ENCODE results near the gene ZNF576.
"Not testable (repeated sequence)": the region's sequence is repeated elsewhere in the genome, so short reads cannot be mapped to it uniquely, and the experiment has no call there.

ZNF576 gene

DNA sequence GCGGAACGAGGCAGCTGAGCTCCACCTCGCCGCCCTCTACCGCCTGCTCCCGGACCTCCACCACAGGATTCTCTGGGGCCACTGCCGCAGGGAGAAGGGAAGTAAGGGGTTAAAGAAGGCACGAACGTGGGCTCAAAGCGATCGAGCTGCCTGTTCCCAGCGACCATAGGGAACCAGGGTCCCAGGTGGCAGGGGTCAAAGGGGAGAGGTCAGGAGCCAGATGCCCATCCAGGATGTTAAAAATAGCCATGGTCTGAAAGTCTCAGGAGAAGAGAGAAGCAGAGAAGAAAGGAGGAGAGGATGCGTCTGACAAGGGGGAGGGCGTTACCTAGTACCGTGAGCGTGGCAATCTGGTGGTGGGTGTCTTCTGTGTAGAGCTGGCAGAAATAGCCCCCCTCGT is 30.4 kb downstream of the ZNF576 start:
- DNase-seq (ENCODE audit: low spot score): no peak

- no peak for DNase-seq (ENCODE audit: low spot score)
Observed at GRCh38 chr19:43628646-43629326, 32.4 kb downstream of the ZNF576 start.

DNA sequence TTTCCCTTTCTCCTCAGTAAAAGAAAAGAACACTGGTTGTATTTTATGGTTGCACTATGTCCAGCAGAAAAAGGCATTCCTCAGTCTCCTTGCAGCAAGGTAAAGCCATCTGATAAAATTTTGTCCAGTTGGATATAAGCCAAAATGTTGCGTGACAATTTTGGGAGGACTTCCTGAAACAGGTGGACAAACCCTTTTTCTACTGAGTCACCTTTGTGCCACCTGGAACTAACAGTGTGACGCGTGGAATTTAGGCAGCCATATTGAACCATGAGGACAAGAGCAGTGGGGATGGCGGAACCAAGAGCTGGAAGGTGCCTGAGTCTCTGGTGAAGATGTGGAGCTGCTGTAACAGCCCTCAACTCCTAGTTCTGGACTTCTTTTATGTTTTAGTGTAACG is 35.1 kb downstream of the ZNF576 start:
- no peak for DNase-seq (ENCODE audit: low spot score)

GRCh38 chr19:43633520-43633919 is 37.1 kb downstream of the ZNF576 start:
- DNase-seq (ENCODE audit: low spot score): no peak

GRCh38 chr19:43634068-43634467 is 37.7 kb downstream of the ZNF576 start:
- DNase-seq (ENCODE audit: low spot score): no peak

DNA sequence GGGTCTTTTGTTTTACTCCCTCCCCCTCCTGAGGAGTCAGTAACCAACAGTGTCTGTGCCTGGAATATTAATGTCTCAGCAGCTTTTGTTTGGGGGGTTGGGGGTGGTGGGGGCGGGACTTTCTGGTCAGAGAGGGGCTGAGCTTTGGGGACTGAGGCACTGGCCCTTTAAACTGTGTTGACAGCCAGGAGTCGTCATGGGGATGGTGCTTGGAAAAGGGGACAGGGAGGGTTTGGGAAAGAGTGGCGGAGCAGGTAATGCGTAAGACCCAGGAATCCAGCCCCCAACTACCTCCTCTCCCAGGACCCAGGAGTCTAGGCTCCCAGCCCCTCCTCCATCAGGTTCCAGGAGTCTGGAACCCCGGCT is 38.1 kb downstream of the ZNF576 start:
- DNase-seq (ENCODE audit: low spot score): no peak

DNA sequence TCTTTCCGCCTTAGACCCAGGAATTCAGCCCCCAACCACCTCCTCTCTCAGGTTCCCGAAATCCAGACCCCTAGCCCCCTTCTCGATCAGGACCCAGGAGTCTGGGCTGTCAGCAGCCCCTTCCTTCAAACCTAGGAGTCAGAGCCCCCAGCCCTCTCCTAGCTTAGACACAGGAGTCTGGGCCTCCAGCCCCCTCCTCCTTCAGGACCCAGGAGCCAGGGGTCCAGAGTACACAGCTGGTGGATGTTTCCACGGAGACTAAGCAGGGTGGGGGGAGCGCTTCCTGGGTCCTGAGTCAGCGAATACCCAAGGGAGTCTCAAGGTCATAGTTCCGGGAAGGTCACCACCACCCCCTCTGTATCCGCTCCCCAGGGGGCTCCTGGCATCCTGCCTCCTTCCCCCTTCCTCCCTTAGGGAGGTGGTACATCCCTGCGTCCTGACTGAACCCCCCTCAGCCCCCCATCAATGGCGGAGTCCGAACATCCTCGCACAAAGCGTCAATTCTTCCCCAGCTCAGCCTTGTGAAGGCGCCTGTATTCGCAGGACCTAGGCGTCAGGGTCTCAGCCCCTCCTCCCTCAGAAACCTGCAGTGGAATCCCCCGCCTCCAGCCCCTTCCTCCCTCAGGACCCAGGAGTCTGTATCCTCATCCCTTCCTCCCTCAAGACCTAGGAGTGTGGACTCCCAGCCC is 38.6 kb downstream of the ZNF576 start:
- no peak for DNase-seq (ENCODE audit: low spot score)

DNA sequence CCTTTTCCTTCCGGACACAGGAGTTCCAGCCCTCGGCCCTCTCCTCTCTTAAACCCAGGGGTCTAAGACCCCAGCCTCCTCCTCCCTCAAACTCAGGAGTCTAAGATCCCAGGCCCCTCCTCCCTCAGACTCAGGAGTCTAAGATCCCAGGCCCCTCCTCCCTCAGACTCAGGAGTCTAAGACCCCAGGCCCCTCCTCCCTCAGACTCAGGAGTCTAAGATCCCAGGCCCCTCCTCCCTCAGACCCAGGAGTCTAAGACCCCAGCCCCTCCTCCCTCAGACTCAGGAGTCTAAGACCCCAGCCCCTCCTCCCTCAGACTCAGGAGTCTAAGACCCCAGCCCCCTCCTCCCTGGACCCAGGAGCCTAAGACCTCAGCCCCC is 39.2 kb downstream of the ZNF576 start:
- not testable (repeated sequence) for DNase-seq (ENCODE audit: low spot score)

GRCh38 chr19:43636121-43636683 is 39.8 kb downstream of the ZNF576 start:
- DNase-seq (ENCODE audit: low spot score): no peak

GRCh38 chr19:43638214-43638994 is 42.0 kb downstream of the ZNF576 start:
- no peak for DNase-seq (ENCODE audit: low spot score)

DNA sequence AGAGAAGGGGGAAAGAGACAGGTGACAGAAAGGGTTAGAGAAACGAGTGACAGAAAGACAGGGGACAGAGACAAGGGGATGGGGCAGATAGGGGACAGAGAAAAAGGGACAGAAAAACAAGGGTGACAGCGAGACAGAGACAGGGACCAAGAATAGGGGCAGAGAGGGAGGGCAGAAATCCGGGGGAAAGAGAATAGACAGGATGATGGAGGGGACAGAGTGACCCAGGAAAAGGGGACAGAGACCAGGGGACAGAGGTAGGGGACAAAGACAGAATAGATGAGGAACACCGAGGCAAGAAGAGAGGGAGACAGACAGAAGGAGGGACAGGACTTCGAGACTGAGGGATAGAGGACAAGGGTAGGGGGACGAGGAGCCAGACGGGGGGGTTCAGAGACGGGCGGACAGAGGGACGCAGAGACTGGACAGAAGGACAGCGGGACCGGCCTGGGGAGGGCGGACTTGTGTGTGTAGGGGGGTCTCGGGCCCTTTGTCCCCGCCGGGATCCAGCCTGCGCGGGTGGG is 42.7 kb downstream of the ZNF576 start:
- DNase-seq (ENCODE audit: low spot score): no peak

DNA sequence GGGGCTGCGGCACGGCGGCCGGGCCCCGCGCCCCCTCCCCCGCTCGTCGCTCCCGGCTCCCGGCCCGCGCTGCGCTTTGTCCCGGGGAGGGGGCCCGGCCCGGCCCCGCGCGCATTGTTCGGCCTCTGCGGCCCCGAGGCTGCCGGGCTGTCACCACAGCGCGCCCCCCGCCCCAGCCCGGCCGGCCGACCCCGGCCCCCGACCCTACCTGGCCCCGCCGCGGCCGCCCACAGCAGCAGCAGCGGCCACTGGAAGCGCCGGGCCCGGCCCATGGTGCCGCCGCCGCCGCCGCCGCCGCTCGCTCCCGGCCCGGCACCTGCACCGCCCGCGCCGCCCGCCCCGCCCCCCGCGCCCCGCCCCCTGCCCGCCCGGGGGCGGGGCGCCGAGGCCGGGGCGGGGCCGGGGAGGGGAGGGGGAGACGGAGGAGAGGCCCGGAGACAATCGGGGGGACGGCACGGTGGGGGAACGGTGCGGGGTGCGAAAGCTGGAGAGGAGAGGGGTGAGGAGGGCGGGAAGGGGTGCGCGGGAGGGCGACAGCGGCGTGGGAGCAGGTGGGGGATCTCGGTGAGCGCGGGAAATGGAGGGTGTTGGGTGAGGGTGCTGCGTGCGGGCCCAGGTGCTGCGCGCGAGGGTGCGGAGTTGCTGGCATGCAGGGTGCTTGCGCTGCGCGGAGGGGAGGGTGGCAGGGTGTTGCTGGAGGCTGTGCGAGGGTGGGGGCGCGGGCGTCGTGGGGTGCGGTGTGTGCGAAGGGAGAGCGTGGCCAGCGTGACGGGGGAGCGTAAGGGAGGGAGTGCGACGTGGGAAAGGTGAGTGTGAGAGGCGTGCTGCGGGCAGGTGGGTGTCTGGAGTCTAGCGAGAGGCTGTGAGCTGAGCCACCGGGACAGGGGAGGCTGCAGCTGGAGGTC is 43.4 kb downstream of the ZNF576 start, which contains the start of gene CADM4:
CADM4 (minus strand) TSS at position 332 of the 905 bp plus-strand sequence; CDS start at position 272, 60 bp downstream.
- peak; percentile 49 for DNase-seq (ENCODE audit: low spot score)

- DNase-seq (ENCODE audit: low spot score): no peak
Observed at GRCh38 chr19:43640424-43640757, 44.0 kb downstream of the ZNF576 start.

GRCh38 chr19:43641333-43641732 is 44.9 kb downstream of the ZNF576 start:
- no peak for DNase-seq (ENCODE audit: low spot score)

- no peak for DNase-seq (ENCODE audit: low spot score)
Observed at GRCh38 chr19:43642531-43642930, 46.1 kb downstream of the ZNF576 start.

DNA sequence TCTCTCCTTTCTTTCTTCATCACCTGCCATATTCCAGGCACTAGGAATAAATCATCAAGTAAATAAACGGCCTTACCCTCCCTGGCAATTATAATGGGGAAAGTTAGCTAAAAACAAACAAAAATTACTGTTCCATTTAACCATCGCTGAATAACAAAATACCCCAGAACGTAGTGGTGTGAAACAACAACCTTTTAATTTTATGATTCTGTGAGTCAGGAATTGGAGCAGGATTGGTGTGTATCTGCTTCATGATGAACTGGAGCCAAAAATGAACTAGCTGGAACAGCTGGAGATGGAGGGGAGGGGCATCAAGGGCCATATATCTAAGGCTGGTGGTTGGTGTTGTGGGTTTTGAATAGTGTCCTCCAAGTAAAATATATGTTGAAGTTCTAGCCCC is 46.9 kb downstream of the ZNF576 start:
- no peak for DNase-seq (ENCODE audit: low spot score)

DNA sequence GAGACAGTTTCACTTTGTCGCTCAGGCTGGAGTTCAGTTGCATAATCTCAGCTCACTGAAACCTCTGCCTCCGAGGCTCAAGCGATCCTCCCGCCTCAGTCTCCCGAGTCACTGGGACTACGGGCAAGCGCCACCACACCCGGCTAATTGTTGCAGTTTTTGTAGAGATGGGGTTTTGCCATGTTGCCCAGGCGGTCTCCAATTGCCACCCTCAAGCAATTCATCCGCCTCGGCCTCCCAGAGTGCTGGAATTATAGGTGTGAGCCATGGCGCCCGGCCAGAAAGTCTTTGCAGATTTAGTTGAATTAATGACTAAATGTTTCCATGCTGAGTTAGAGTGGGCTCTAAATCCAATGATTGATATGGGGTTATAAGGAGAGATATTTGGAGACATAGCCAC is 47.8 kb downstream of the ZNF576 start:
- no peak for DNase-seq (ENCODE audit: low spot score)

DNA sequence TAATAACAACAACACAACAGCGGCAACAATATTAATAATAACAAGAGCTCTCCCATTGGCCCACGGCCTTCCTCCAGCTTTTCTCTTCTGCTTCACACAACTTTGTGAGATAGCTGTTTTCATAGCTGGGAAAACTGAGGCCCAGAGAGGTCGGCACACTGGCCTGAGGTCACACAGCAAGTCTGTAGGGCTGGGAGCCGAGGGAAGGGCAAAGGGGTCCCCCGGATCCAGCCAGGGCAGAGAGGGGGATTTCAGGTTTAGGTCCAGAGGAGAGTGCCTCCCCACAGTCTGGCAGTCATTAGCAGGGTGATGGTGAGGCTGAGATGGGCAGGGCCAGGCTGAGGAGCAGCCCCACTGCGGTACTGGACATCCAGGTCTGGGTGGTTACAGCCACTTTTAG is 52.2 kb downstream of the ZNF576 start:
- DNase-seq (ENCODE audit: low spot score): no peak

DNA sequence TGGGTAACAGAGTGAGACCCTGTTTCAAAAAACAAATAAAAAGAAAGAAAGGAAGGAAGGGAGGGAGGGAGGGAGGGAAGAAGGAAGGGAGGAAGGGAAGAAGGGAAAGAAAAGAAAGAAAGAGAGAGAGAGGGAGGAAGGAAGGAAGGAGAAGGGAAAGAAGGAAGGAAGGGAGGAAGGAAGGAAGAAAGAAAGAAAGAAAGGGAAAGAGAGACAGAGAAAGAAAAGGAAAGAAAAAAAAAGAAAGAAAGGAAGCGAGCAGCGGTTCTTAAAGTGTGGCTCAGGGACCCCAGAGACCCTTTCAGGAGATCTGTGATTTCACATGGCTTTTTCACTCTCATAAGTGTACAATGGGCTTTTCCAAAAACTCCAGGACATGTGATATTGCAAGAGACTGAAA is 53.1 kb downstream of the ZNF576 start:
- no peak for DNase-seq (ENCODE audit: low spot score)

- not testable (repeated sequence) for DNase-seq (ENCODE audit: low spot score)
Observed at GRCh38 chr19:43650276-43650675, 53.9 kb downstream of the ZNF576 start.

Data from AG08396 (cell line).